Mesenchymal stem cell (in vitro differentiated cells and primary cell): Measurements from ENCODE around the gene ATP6V0A1.

Experiments
- DNase-seq: peaks from one replicate; pipeline ENCODE4 v3.0.0-alpha.2; 2013
- H2AFZ ChIP-seq: one replicate; pipeline ENCODE4 v1.6.1; 2013; ENCODE audit warnings: low read depth, mild to moderate bottlenecking, control low read depth, inconsistent platforms, low read length, moderate library complexity
- H2AK5ac ChIP-seq: 2 replicates; pipeline ENCODE4 v1.6.1; 2013; ENCODE audit warnings: low read length, moderate library complexity, mild to moderate bottlenecking, inconsistent platforms; ENCODE audit not compliant: severe bottlenecking
- H2BK120ac ChIP-seq: one replicate; pipeline ENCODE4 v1.6.1; 2013; ENCODE audit warnings: low read depth, mild to moderate bottlenecking, inconsistent platforms, low read length, moderate library complexity
- H2BK12ac ChIP-seq, 2 experiments: one replicate each; pipeline ENCODE4 v1.6.1; 2013; ENCODE audit warnings: inconsistent platforms in 2 of 2, low read length in 2 of 2, mild to moderate bottlenecking in 2 of 2, moderate library complexity in 2 of 2, control low read depth in 1 of 2
- H2BK15ac ChIP-seq: one replicate; pipeline ENCODE4 v1.6.1; 2013; ENCODE audit warnings: mild to moderate bottlenecking, low read depth, inconsistent platforms; ENCODE audit not compliant: poor library complexity, severe bottlenecking
- H2BK5ac ChIP-seq: 2 replicates; pipeline ENCODE4 v1.6.1; 2013; ENCODE audit warnings: low read depth, mild to moderate bottlenecking, low read length, control low read depth, inconsistent platforms; ENCODE audit not compliant: poor library complexity, severe bottlenecking
- H3K14ac ChIP-seq, 2 experiments: one replicate each; pipeline ENCODE4 v1.6.1; 2013; ENCODE audit warnings: inconsistent platforms in 2 of 2, low read length in 2 of 2, control low read depth in 1 of 2, mild to moderate bottlenecking in 1 of 2, moderate library complexity in 1 of 2
- H3K18ac ChIP-seq, 2 experiments: one replicate each; pipeline ENCODE4 v1.6.1; 2013; ENCODE audit warnings: inconsistent platforms in 2 of 2, low read length in 2 of 2, control low read depth in 1 of 2, low read depth in 1 of 2, mild to moderate bottlenecking in 1 of 2
- H3K23ac ChIP-seq, 2 experiments: one replicate each; pipeline ENCODE4 v1.6.1; 2013; ENCODE audit warnings: inconsistent platforms in 2 of 2, low read length in 2 of 2, mild to moderate bottlenecking in 2 of 2, moderate library complexity in 2 of 2, control low read depth in 1 of 2
- H3K27ac ChIP-seq: 2 replicates; pipeline ENCODE4 v1.5.1; 2013; ENCODE audit warnings: mild to moderate bottlenecking, moderate library complexity, low read length, control low read depth, inconsistent platforms; ENCODE audit not compliant: poor library complexity, severe bottlenecking
- H3K27me3 ChIP-seq, 2 experiments: 2 replicates each; pipeline versions ENCODE4 v1.6.1 to v1.7.0; 2013; ENCODE audit warnings: low read length in 2 of 2, mild to moderate bottlenecking in 2 of 2, moderate library complexity in 2 of 2, control low read depth in 1 of 2, inconsistent platforms in 1 of 2; ENCODE audit not compliant: control insufficient read depth in 1 of 2, insufficient read depth in 1 of 2
- H3K36me3 ChIP-seq, 2 experiments: 2 replicates each; pipeline versions ENCODE4 v1.6.1 to v1.7.0; 2013; ENCODE audit warnings: low read length in 2 of 2, control low read depth in 1 of 2, inconsistent platforms in 1 of 2, low read depth in 1 of 2, mild to moderate bottlenecking in 1 of 2; ENCODE audit not compliant: insufficient read depth in 2 of 2, control insufficient read depth in 1 of 2
- H3K4ac ChIP-seq, 2 experiments: one replicate each; pipeline ENCODE4 v1.6.1; 2013; ENCODE audit warnings: inconsistent platforms in 2 of 2, low read length in 2 of 2, mild to moderate bottlenecking in 2 of 2, moderate library complexity in 2 of 2, control low read depth in 1 of 2, low read depth in 1 of 2
- H3K4me1 ChIP-seq: 2 replicates; pipeline ENCODE4 v1.6.1; 2013; ENCODE audit warnings: low read depth, low read length, control low read depth; ENCODE audit not compliant: control insufficient read depth, insufficient read depth
- H3K4me2 ChIP-seq: 2 replicates; pipeline ENCODE4 v1.6.1; 2013; ENCODE audit warnings: low read length, mild to moderate bottlenecking, inconsistent platforms; ENCODE audit not compliant: poor library complexity, severe bottlenecking
- H3K4me3 ChIP-seq, 2 experiments: 2 replicates each; pipeline versions ENCODE4 v1.5.1 to v1.7.0; 2013; ENCODE audit warnings: low read length in 2 of 2, mild to moderate bottlenecking in 2 of 2, control low read depth in 1 of 2, low read depth in 1 of 2; ENCODE audit not compliant: insufficient read depth in 1 of 2
- H3K79me1 ChIP-seq: replicated peaks from 2 replicates; pipeline ENCODE4 v1.6.1; 2013; ENCODE audit warnings: mild to moderate bottlenecking, control low read depth, low read length, inconsistent platforms; ENCODE audit not compliant: poor library complexity, severe bottlenecking
- H3K9ac ChIP-seq: 2 replicates; pipeline ENCODE4 v1.7.0; 2013; ENCODE audit warnings: mild to moderate bottlenecking, low read length, moderate library complexity
- H3K9me3 ChIP-seq: 2 replicates; pipeline ENCODE4 v1.7.0; 2013; ENCODE audit warnings: mild to moderate bottlenecking, low read length; ENCODE audit not compliant: control insufficient read depth
- H4K8ac ChIP-seq: one replicate; pipeline ENCODE4 v1.6.1; 2013; ENCODE audit warnings: inconsistent platforms, mild to moderate bottlenecking, low read length, moderate library complexity
- H4K91ac ChIP-seq: one replicate; pipeline ENCODE4 v1.6.1; 2013; ENCODE audit warnings: mild to moderate bottlenecking, low read length, inconsistent platforms
- WGBS: methylation state at CpG from one replicate; pipeline ENCODE4 v1.1.7; 2013; ENCODE audit warnings: mixed read lengths; 5-methylcytosine and 5-hydroxymethylcytosine counted together

ATP6V0A1 gene

DNA sequence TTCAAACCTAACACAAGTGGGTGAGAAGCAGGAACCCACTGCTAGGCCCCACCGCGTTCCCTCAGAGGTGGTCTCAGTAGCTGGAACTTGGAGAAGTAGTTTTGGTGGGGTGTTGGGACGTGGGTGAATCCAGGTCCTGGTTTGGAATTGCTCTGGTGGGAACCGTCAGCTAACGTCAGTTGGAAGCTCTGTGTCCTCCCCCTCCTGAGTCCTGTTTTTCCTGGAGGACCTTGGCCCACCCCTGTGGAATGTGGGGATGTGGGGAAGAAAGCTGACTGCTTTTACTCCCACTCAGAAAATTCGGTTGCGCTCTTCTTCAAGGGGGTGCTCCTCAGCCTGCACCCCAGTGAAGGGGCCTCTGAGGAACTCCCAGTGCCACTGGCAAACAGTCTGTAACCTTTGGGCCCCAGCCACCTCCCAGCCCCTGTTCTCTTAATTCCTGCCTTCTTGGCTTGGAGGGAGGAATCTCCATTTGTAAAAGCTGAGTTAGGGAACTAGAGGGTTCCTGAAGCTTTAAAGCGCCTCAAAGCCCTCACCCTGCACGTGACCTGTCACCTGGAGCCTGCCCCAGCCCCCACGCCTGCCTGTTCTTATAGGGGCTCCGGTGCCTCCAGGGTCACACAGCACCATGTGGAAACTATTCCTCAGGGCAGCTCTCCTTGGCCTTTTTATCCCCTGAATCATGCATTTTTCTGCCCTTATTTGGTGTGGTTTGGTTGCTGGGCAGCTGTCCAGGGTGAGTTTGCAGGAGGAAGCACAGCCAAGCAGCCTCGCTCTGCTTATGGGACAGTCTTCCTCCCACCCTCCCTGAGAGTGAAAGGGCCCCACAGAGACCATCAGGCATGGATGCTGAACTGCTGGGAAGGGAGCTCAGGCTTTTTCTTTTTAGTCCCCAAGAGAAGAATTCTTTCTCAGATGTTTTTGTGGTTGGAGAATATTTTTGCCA, 61.1 kb downstream of the ATP6V0A1 start:
- Histone ChIP-seq H4K8ac (peak overlapping the region; percentile 98), H2BK12ac (peak overlapping the region; percentile 100), H3K79me1 (peaks cover 3% of the 10 kb centered on the region), H2AFZ (no peak overlapping the region), H2BK120ac (peak overlapping the region; percentile 97), H3K4me3 (peak overlapping the region in 1 of 2 experiments; percentile 16), H3K4me2 (peak overlapping the region; percentile 35), H3K9ac (peak overlapping the region; percentile 85), H3K14ac (peak overlapping the region in 1 of 2 experiments; percentile 79), H3K36me3 (peaks cover 27 to 37% of the 10 kb centered on the region in 2 experiments), H3K23ac (peak overlapping the region in 1 of 2 experiments; percentile 84), H2BK5ac (peak overlapping the region; percentile 100), H2AK5ac (peak overlapping the region; percentile 100), H3K18ac (peak overlapping the region; percentile 98 to 99), H4K91ac (peak overlapping the region; percentile 99), H2BK15ac (peak overlapping the region; percentile 55), H3K27me3 (no peaks in the 10 kb centered on the region), H3K27ac (peak overlapping the region; percentile 100), H3K4ac (peak overlapping the region; percentile 96 to 98), H3K4me1 (peaks cover 48% of the 10 kb centered on the region), H3K9me3 (no peaks in the 10 kb centered on the region)
- DNase-seq, result peak; percentile 98
- WGBS, result 15% methylated on average over 10 of the region's 12 CpGs

DNA sequence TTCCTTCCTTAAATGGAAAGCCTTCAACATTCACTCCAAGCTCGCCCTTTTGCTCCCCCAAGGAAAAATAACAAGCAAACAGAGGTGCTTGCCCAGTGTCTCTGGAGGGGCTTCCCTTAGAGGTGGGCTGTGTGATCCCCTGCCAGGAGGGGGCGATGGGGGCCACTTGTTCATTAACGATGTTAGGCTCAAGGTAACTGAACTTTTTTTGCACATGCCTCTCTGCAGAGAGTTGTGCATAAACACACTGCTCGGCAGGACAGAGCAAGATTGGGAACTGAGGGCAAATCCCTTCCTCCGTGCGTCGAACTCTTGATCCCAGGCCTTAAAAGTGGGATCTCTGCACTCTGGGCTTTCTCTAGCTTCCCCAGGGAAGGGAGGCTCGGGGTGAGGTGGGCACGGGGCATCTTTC, 61.9 kb downstream of the ATP6V0A1 start:
- DNase-seq, result no peak
- Histone ChIP-seq H3K4ac (peak overlapping the region; percentile 7 to 96), H3K9me3 (no peaks in the 10 kb centered on the region), H4K91ac (peak overlapping the region; percentile 96), H2AK5ac (peak overlapping the region; percentile 97), H2BK120ac (peak overlapping the region; percentile 97), H2BK15ac (peak overlapping the region; percentile 88), H3K23ac (no peak overlapping the region), H2AFZ (no peak overlapping the region), H2BK12ac (peak overlapping the region; percentile 87 to 88), H3K9ac (peak overlapping the region; percentile 85), H4K8ac (peak overlapping the region; percentile 98), H3K4me1 (peaks cover 48% of the 10 kb centered on the region), H3K27me3 (no peaks in the 10 kb centered on the region), H3K18ac (peak overlapping the region; percentile 55 to 99), H3K4me3 (peak overlapping the region in 1 of 2 experiments; percentile 16), H3K14ac (no peak overlapping the region), H3K4me2 (peak overlapping the region; percentile 45), H3K79me1 (peaks cover 3% of the 10 kb centered on the region), H3K36me3 (peaks cover 26 to 34% of the 10 kb centered on the region in 2 experiments), H2BK5ac (peak overlapping the region; percentile 93), H3K27ac (peak overlapping the region; percentile 100)
- 35% methylated on average over 9 of the region's 9 CpGs for WGBS

DNA sequence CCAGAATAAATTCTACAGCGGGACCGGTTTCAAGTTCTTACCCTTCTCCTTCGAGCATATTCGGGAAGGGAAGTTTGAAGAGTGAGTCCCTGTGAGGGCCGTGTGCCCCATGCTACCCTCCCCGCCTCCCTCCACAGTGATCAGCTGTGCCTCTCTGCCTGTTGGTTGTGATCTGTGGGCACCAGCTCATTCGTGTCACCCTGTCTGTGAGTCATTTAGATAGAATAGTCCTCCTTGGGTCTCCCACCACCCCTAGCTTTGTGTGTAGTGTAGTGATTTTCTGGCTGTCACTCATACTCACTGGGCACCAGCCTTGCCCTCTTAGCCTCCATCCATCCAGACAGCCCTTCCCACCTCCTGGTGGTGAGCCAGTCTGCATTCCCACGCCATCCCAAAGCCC, 62.4 kb downstream of the ATP6V0A1 start:
- Histone ChIP-seq H3K4me3 (peak overlapping the region in 1 of 2 experiments; percentile 40), H2BK120ac (peak overlapping the region; percentile 97), H2AK5ac (peak overlapping the region; percentile 84), H3K27me3 (no peaks in the 10 kb centered on the region), H4K91ac (peak overlapping the region; percentile 98), H2BK5ac (peak overlapping the region; percentile 93), H4K8ac (peak overlapping the region; percentile 99), H3K9ac (peak overlapping the region; percentile 85), H3K18ac (peak overlapping the region; percentile 99), H3K14ac (peak overlapping the region in 1 of 2 experiments; percentile 99), H3K4me1 (peaks cover 48% of the 10 kb centered on the region), H3K36me3 (peaks cover 26 to 32% of the 10 kb centered on the region in 2 experiments), H3K79me1 (peaks cover 3% of the 10 kb centered on the region), H3K23ac (peak overlapping the region in 1 of 2 experiments; percentile 81), H3K27ac (peak overlapping the region; percentile 100), H3K9me3 (no peaks in the 10 kb centered on the region), H3K4ac (peak overlapping the region; percentile 7 to 96), H2AFZ (no peak overlapping the region), H2BK15ac (peak overlapping the region; percentile 99), H2BK12ac (peak overlapping the region; percentile 98 to 100), H3K4me2 (no peak overlapping the region)
- 88% methylated on average over 7 of the region's 8 CpGs for WGBS
- peak; percentile 35 for DNase-seq
